Activated T-cell treated with anti-CD3 and anti-CD28 coated beads, Interleukin-2, amount 50 U/mL, for 4 hours (primary cell): ENCODE results near the gene MAP3K15. TPM values are rescaled to one million over a fixed set of nuclear protein-coding genes. Genes with fewer than 3 reads are reported as not detected.

Experiments used
- ATAC-seq, 2 donors: fragments of 200-7000 bp; cut with Tn5 transposase; one replicate each; pipeline ENCODE4 v1.10.0; 2021
- DNase-seq: peaks from one replicate; pipeline ENCODE4 v3.0.0-alpha.2; 2020
- H3K27me3 Mint-ChIP-seq: one replicate; pipeline ENCODE4 v1.8.0; 2021; ENCODE audit warnings: low read depth, mixed read lengths
- H3K36me3 Mint-ChIP-seq: one replicate; pipeline ENCODE4 v1.8.0; 2022; ENCODE audit warnings: mixed read lengths; ENCODE audit not compliant: insufficient read depth
- H3K4me1 Mint-ChIP-seq: one replicate; pipeline ENCODE4 v1.8.0; 2021; ENCODE audit warnings: low read depth, mixed read lengths
- H3K4me3 Mint-ChIP-seq: one replicate; pipeline ENCODE4 v1.8.0; 2021; ENCODE audit warnings: mild to moderate bottlenecking, moderate library complexity, mixed read lengths
- H3K9me3 Mint-ChIP-seq: one replicate; pipeline ENCODE4 v1.8.0; 2021; ENCODE audit warnings: mixed read lengths
- total RNA-seq, 3 donors: library from RNA; stranded (reverse); gene quantifications; one replicate each; pipeline ENCODE4 v1.2.1, GENCODE V29; 2021

MAP3K15 gene
- total RNA-seq, 3 donors from 2014 or later, result 0.15 TPM; not detected in 2

- Mint-ChIP-seq H3K36me3 (no peaks in the 10 kb centered on the region), H3K27me3 (no peaks in the 10 kb centered on the region), H3K9me3 (no peaks in the 10 kb centered on the region), H3K4me1 (no peaks in the 10 kb centered on the region), H3K4me3 (no peak overlapping the region)
- DNase-seq (no peak), ATAC-seq (no peak)
Measured at GRCh38 chrX:19410259-19410658, 105.0 kb downstream of the MAP3K15 start.

DNA sequence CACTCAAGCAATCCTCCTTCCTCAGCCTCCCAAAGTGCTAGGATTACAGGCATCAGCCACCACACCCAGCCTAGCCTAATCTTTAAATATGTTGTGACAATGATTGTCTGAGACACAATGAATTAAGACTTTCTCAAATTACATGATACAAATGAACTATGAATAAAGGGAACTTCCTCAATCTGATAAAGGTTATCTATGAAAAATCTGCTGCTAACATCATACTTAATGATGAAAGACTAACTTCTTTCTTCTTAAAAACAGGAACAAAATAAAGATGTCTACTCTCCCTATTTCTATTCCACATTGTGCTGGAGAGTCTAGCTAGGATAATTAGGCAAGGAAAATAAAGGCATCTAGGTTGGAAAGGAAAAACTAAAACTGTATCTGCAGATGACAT, 111.6 kb downstream of the MAP3K15 start:
- DNase-seq (no peak), ATAC-seq (no peak)
- Mint-ChIP-seq H3K27me3 (peaks cover 5% of the 10 kb centered on the region), H3K4me1 (no peaks in the 10 kb centered on the region), H3K9me3 (no peaks in the 10 kb centered on the region), H3K36me3 (no peaks in the 10 kb centered on the region), H3K4me3 (no peak overlapping the region)

- Mint-ChIP-seq H3K9me3 (no peaks in the 10 kb centered on the region), H3K4me1 (no peaks in the 10 kb centered on the region), H3K4me3 (no peak overlapping the region), H3K27me3 (peaks cover 3% of the 10 kb centered on the region), H3K36me3 (no peaks in the 10 kb centered on the region)
- DNase-seq (no peak), ATAC-seq (no peak)
Measured at GRCh38 chrX:19392703-19393102, 122.6 kb downstream of the MAP3K15 start.

- ATAC-seq, result no peak
- Mint-ChIP-seq H3K36me3 (no peaks in the 10 kb centered on the region), H3K4me3 (no peak overlapping the region), H3K4me1 (no peaks in the 10 kb centered on the region), H3K9me3 (no peaks in the 10 kb centered on the region), H3K27me3 (peaks cover 3% of the 10 kb centered on the region)
- no peak for DNase-seq
Measured at GRCh38 chrX:19392078-19392477, 123.2 kb downstream of the MAP3K15 start.

DNA sequence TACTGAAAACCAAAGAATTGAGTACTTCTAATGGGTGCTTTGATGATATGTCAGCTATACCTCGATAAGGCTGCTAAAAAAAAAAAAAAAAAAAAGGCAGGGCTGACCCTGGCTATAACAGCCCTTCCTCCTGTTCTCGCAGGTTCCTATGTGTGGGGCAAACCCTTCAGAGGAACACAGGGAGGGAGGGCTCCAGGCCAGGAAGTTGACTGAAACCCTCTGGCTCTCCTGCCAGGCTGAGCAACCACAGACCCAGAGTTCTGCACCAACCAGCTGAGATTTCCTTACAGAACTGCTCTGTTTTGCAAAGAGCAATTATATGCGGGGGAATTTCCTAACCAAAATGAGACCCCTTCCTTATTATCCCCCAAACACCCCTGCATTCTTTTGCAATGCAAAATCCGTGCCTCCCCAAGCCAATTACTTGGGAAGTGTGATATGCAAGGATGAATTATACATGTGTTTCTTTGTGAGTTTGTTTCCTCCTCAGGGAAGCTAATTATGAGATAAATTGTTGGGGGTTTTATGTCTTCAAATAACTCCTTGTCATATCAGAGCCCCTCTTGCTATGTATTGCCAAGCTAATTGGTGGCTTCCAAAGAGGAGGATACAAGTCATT, 126.0 kb downstream of the MAP3K15 start:
- no peak for DNase-seq
- Mint-ChIP-seq H3K36me3 (no peaks in the 10 kb centered on the region), H3K9me3 (no peaks in the 10 kb centered on the region), H3K4me1 (no peaks in the 10 kb centered on the region), H3K4me3 (no peak overlapping the region), H3K27me3 (no peaks in the 10 kb centered on the region)
- ATAC-seq, result no peak

DNA sequence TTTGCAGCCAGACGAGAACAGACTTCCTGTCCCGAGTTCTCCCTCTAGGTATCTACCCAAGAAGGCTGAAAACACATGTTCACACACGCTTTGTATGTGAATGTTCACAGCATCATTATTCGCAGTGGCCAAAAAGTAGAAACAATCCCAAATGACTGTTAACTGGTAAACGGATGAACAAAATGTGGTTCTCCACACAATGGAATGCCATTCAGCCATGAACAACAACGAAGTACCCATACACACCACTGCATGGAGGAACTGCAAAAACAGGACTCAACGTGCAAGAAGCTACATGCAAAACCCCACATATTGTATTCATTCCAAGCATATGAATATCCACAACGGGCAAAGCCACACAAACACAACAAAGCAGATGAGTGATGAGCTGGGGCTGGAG, 126.6 kb downstream of the MAP3K15 start:
- no peak for ATAC-seq
- H3K27me3 Mint-ChIP-seq, result peaks cover 2% of the 10 kb centered on the region
- no peaks in the 10 kb centered on the region for H3K9me3 Mint-ChIP-seq
- H3K36me3 Mint-ChIP-seq, result no peaks in the 10 kb centered on the region
- no peak for DNase-seq
- no peak overlapping the region for H3K4me3 Mint-ChIP-seq
- no peaks in the 10 kb centered on the region for H3K4me1 Mint-ChIP-seq

DNA sequence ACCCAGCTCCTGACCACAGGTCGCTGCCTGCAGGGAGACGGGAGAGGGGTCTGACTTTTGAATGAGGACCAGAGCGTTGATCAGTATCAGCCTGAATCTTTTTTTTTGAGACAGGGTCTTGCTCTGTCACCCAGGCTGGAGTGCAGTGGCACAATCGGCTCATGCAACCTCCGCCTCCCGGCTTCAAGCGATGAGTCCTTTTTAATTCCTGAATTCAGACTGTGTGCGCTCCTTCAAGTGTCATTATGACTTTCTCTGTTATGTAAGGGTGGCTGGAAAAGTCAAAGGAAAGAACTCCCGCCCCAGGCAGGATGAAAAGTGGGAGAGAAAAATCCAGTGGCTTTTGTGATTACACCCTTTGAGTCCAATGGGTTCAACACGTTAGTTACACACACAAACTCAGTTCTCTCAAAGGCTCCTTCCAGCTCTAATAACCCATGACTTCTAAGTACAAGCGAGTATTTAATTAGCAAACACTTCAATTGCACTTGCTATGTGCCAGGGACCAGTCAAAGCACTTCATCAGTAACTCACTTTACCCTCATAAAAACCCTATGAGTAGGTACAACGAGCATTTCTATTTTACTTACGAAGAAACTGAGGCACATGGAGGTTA, 127.1 kb downstream of the MAP3K15 start:
- H3K4me3 Mint-ChIP-seq, result no peak overlapping the region
- no peaks in the 10 kb centered on the region for H3K4me1 Mint-ChIP-seq
- ATAC-seq (no peak), DNase-seq (no peak)
- peaks cover 2% of the 10 kb centered on the region for H3K27me3 Mint-ChIP-seq
- no peaks in the 10 kb centered on the region for H3K36me3 Mint-ChIP-seq
- H3K9me3 Mint-ChIP-seq, result no peaks in the 10 kb centered on the region

DNA sequence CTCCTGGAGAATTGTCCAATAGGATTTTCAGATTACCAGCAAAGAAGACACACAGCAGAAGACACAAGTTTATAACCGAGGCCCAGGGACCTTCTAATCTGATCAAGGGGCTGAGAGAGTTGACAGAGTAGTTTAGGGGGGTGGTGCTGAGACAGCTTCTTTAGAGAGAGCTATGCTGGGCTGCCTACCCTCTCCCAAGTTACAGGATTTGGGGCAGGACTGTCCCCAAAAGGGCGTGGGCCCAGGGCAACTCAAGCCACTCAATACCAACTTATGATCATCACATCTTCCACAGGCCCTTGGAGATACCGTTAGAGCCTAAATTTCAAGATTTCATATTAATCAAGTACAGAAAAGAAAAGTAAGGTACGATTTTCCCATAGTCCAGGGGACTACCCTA, 128.6 kb downstream of the MAP3K15 start:
- no peaks in the 10 kb centered on the region for H3K36me3 Mint-ChIP-seq
- no peak overlapping the region for H3K4me3 Mint-ChIP-seq
- no peaks in the 10 kb centered on the region for H3K9me3 Mint-ChIP-seq
- DNase-seq (no peak), ATAC-seq (no peak)
- peaks cover 2% of the 10 kb centered on the region for H3K27me3 Mint-ChIP-seq
- H3K4me1 Mint-ChIP-seq, result no peaks in the 10 kb centered on the region

- peak; percentile 38 for DNase-seq
- H3K36me3 Mint-ChIP-seq, result no peaks in the 10 kb centered on the region
- H3K9me3 Mint-ChIP-seq, result no peaks in the 10 kb centered on the region
- no peak overlapping the region for H3K4me3 Mint-ChIP-seq
- ATAC-seq, result peak; percentile 55 to 72
- peaks cover 2% of the 10 kb centered on the region for H3K27me3 Mint-ChIP-seq
- H3K4me1 Mint-ChIP-seq, result no peaks in the 10 kb centered on the region
Measured at GRCh38 chrX:19382555-19383145, 132.7 kb downstream of the MAP3K15 start.

DNA sequence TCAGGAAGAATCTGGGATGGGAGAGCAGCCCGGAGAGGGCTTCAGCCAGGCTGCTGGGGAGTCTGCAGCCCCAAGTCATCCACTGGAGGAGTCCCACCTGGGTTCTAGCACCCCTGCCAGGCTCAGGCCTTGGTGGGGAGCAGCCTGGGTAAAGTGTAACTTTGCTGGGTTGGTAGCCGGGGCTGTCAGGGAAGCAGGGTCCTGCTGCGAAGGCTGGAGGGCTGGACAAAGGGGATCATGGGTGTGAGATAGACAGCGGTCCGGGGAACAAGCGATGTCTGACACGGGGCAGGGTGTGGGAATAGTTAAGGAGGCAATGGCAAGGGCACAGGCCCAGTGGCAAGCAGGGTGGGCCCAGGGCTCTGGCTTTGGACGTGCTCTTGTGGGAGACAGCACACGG, 134.0 kb downstream of the MAP3K15 start:
- peaks cover 2% of the 10 kb centered on the region for H3K27me3 Mint-ChIP-seq
- ATAC-seq (no peak), DNase-seq (no peak)

GRCh38 chrX:19377799-19378198, 137.5 kb downstream of the MAP3K15 start:
- peaks cover under 1% of the 10 kb centered on the region for H3K4me1 Mint-ChIP-seq
- ATAC-seq, result no peak
- no peaks in the 10 kb centered on the region for H3K36me3 Mint-ChIP-seq
- no peak overlapping the region for H3K4me3 Mint-ChIP-seq
- DNase-seq, result no peak
- H3K9me3 Mint-ChIP-seq, result no peaks in the 10 kb centered on the region
- H3K27me3 Mint-ChIP-seq, result no peaks in the 10 kb centered on the region

More for the DNA sequence above, 134.0 kb downstream of the MAP3K15 start:
- Mint-ChIP-seq H3K9me3 (no peaks in the 10 kb centered on the region), H3K36me3 (no peaks in the 10 kb centered on the region), H3K4me1 (no peaks in the 10 kb centered on the region), H3K4me3 (no peak overlapping the region)

- no peak for DNase-seq
- no peak for ATAC-seq
- peaks cover 5% of the 10 kb centered on the region for H3K4me1 Mint-ChIP-seq
- no peaks in the 10 kb centered on the region for H3K9me3 Mint-ChIP-seq
- H3K4me3 Mint-ChIP-seq, result no peak overlapping the region
- H3K36me3 Mint-ChIP-seq, result no peaks in the 10 kb centered on the region
- H3K27me3 Mint-ChIP-seq, result no peaks in the 10 kb centered on the region
Measured at GRCh38 chrX:19375546-19375945, 139.8 kb downstream of the MAP3K15 start.

GRCh38 chrX:19373351-19373891, 141.9 kb downstream of the MAP3K15 start:
- Mint-ChIP-seq H3K4me3 (peak overlapping the region; percentile 19), H3K9me3 (no peaks in the 10 kb centered on the region), H3K27me3 (no peaks in the 10 kb centered on the region), H3K4me1 (peaks cover 5% of the 10 kb centered on the region), H3K36me3 (no peaks in the 10 kb centered on the region)
- no peak for DNase-seq
- no peak for ATAC-seq

DNA sequence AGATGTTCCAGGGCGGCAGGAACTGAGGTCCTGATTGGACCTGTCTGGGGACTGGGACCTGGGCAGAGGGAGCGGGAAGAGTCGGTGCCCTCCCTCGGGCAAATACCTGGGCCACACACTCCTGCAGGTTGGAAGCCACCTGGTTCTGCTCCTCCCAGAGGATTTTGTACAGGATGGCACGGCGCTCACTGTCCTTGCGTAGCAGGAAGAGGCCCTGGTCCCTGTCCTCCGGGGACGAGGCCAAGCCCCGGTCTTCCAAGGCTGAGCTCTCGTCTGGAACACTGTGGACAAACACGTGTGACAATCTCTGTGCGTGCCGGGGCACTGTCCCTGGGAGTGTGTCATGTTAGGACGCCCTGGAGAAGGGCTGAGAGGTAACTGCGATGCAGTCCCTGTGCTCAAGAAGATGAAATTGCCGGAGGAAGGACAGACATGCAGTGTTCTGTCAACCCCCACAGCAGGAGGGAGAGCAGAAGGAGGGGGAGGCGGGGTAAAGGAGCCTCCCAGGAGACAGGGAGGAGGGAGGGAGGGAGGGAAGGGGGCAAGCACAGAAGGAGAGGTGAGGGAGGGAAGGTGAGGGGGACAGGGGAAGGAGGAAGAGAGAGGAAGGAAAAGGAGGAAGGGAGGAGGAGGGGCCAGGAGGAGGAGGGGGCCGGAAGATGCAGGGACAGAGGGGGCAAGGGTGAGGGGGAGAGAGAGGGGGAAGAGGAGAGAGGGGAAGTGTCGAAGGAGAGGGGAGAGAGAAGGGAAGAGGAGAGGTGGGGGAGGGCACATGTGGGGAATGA, 142.6 kb downstream of the MAP3K15 start:
- Mint-ChIP-seq H3K27me3 (no peaks in the 10 kb centered on the region), H3K4me1 (peaks cover 5% of the 10 kb centered on the region), H3K36me3 (no peaks in the 10 kb centered on the region), H3K4me3 (peak overlapping the region; percentile 88), H3K9me3 (no peaks in the 10 kb centered on the region)
- peak; percentile 55 to 63 for ATAC-seq
- DNase-seq, result no peak
